HG02981 (cell line): ENCODE measurements around the gene ZNF451.

Experiments used
- ATAC-seq: cut with Tn5 transposase; IDR thresholded peaks from one replicate; pipeline ENCODE4 v1.9.1; 2021; ENCODE audit warnings: mild to moderate bottlenecking, moderate library complexity; ENCODE audit not compliant: unreplicated experiment

ZNF451 gene

DNA sequence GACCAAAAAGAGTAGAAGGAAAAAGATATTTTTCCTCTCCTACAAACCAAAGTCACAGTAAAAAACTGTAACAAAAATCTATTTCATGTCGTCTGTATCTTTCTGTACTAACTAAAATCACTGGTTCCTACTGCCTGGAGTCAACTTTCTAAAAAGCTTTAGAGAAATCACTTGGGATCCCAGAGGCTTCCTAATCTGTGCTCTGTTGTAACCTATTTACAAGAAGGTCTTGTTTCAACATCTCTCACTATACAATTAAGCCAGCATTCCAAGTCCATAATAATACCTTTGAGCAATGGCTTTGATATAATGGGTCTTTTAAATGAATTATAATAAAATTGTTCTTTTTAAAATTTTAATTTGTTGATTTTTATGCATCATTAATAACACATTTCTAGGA is 111.7 kb downstream of the ZNF451 start:
- ATAC-seq, result no peak

DNA sequence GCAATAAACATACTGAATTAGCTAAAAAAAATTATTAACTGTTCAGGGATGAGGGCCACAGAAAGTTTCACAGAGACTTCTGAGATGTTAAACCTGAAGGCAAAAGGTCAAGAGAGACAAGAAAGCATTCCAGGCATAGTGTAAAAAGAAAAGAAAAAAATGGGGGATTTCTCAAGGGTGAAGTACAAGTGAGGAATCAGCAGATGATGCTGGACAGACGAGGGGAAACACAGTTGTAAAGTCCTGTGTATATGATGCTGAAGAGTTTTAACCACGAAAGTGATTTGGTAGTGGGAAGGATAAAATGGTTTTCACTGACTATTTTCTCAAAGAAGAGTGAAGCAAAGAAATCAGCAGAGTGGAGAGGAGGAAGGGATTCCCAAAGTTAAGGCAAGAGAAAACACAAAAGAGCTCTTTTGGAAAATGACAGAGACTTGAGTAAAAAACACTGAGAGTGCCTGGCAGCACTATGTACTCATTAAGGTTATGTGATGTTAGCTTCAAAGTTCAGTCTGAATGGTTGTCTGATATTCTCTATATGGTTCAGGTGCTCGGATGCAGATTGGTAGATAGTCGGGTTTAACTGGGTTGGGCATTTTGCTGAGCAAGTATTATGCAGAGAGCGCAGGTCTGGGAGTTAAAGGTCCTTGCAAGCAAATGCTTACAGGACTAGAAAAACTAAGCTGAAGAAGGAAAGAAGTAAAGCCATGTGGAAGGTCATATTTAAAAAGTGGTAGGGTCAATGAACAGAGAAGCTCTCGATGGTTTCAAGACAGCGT is 115.8 kb downstream of the ZNF451 start:
- no peak for ATAC-seq

DNA sequence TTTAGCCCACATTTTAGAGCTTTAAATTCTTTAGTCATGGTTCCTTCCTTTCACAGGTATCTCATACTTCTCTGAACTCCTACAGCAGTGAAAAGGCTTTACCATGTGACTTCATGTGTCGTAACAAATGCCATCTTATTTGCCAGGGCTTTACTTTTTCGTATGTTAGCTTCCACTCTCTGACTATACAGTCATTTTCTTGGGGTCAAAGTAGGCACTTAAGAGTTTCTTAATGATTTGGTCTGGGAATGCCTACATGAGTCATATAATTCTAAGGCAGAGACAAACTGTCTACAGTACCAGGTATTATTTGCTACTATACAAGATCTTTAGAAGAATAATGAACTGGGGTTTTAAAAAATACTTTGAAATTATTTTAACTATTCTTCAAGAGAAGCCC is 117.2 kb downstream of the ZNF451 start:
- ATAC-seq, result no peak

DNA sequence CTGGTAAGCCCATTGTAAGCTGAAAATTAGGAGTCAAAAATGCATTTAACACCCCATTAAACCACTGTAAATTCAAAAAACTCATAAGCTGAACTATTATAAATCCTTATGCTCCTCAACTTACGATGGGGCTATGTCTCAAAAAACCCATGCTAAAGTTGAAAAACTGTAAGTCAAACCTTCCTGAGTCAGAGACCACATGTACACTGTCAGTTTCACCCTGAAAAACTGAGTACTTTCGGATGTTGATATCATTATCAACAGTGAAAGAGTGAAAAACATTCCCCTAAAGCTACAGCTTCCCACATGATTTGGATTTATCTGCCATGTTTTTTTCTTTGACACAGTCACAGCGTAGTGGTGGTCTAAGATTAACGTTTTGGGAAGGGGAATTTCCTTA is 117.9 kb downstream of the ZNF451 start:
- no peak for ATAC-seq

DNA sequence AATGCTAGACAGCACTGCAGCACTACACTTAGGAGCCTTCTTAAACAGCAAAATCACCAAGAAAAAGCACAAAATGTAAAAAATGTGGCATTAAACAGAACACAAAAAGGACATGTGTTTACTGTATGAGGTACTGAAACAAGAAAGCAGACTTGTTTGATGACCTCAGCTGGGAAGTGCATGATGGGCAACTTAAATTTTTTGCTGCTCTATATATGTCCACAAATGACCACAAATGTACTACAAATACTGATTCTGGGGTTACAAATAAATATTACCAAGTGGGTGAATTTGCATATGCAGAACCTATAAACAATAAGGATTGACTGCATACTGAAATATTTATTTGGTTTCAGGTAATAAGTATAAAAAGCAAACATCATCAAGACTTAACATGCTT is 119.0 kb downstream of the ZNF451 start:
- ATAC-seq, result no peak

DNA sequence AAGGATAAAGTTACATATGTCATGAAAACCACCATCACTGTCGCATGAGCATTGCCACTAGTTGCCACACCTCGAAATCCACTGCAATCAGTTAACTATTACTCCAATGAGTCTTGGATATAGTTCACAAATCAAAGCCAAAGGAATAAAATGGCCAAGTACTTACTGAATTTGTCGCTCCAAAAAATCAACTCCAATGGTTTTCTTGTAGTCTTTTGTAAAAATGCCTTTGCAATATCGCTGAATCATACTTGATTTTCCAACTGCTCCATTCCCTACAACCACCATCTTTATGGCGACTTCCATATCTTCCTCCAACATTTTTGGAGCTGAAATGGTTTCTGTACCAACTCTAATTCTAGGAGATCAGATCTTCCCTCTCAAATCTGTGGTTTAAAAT is 120.1 kb downstream of the ZNF451 start:
- ATAC-seq, result no peak

DNA sequence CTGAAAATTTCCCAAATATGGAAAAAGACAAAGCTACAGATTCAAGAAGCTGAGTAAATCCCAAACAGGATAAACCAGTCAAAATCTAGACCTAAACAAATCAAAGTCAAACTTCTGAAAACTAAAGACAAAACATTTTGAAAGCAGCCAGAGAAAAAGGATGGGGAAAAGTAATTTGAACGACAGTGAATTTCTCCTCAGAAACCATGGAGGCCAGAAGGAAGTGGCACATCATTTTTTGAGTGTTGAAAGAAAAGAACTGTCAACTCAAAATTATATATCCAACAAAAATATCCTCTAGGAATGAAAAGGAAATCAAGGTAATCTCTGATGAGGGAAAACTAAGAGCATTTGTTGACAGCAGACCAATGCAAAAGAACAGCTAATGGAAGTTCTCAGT is 125.3 kb downstream of the ZNF451 start:
- ATAC-seq, result no peak

DNA sequence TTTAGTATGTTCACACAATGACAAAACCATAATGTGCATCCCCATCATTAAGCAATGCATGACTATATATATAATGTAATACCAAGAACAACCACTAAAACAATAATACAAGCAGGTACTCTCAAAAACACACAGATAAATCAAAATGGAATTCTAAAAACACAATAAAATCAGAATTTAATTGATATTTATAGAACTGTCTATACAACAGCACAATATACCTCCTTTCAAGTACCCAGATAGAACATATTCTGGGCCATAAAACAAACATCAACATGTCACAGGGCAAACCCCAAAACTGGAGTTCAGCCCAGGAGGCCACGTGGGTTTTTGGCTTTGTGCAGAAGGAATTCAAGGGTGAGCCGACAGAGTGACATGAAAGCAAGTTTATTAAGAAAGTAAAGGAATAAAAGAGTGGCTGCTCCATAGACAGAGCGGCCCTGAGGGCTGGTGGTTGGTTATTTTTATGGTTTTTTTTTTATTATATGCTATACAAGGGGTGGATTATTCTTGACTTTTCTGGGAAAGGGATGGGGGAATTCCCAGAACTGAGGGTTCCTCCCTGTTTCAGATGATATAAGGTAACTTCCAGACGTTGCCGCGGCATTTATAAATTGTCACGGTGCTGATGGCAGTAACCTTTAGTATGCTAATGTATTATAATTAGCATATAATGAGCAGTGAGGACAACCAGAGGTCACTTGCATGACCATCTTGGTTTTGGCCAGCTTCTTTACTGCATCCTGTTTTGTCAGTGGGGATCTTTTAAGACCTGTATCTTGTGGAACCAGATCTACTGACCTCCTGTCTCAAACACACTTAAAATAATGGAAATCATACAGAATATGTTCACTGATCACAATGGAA is 126.5 kb downstream of the ZNF451 start:
- no peak for ATAC-seq

DNA sequence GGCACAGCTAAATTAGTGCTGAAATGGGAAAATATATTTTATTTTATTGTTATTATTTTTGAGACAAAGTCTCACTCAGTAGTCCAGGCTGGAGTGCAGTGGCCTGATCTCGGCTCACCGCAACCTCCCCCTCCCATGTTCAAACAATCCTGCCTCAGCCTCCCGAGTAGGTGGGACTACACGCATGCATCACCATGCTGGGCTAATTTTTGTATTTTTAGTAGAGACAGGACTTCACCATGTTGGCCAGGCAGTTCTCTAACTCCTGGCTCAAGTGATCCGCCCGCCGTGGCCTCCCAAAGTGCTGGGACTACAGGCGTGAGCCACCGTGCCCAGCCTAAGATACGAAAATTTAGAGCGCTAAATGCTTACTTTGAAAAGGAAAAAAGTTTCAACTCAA is 127.3 kb downstream of the ZNF451 start:
- ATAC-seq, result no peak
